NCI-H1436 treated with DMSO at 0.1 percent for 48 hours (cell line): ENCODE results near the gene RAMP1.
"Not testable (repeated sequence)": the region's sequence is repeated elsewhere in the genome, so short reads cannot be mapped to it uniquely, and the experiment has no call there.

ENCODE experiments used
- DNase-seq: peaks from one replicate; lab custom pipeline; 2025; lab: John Stamatoyannopoulos, UW

The RAMP1 gene

GRCh38 chr2:237951354-237951753 is 91.9 kb downstream of the RAMP1 start:
- DNase-seq, result not testable (repeated sequence)

- no peak for DNase-seq
Observed at GRCh38 chr2:237951878-237952277, 92.5 kb downstream of the RAMP1 start.

- DNase-seq, result no peak
Observed at GRCh38 chr2:237952851-237953250, 93.4 kb downstream of the RAMP1 start.

GRCh38 chr2:237955640-237956401 is 96.4 kb downstream of the RAMP1 start:
- no peak for DNase-seq

GRCh38 chr2:237956402-237956736 is 96.9 kb downstream of the RAMP1 start:
- no peak for DNase-seq

- no peak for DNase-seq
Observed at GRCh38 chr2:237961637-237962036, 102.2 kb downstream of the RAMP1 start.
